Daoy (cell line): ENCODE measurements around the gene SFTPA1. TPM values are rescaled to one million over a fixed set of nuclear protein-coding genes. Genes with fewer than 3 reads are reported as not detected.
"Not testable (repeated sequence)": the region's sequence is repeated elsewhere in the genome, so short reads cannot be mapped to it uniquely, and the experiment has no call there.

Experiments
- DNase-seq: peaks from one replicate; pipeline ENCODE4 v3.0.0-alpha.2; 2015; ENCODE audit warnings: low read depth
- total RNA-seq: library from RNA; depleted of rRNA; stranded (reverse); fragments of >200 nt; shearing (Covaris generic); gene quantifications from 2 replicates; pipeline ENCODE4 v1.2.3, GENCODE V29; 2014; rRNA removed

SFTPA1 gene
- total RNA-seq, 1 experiment from 2014 or later: not detected

DNA sequence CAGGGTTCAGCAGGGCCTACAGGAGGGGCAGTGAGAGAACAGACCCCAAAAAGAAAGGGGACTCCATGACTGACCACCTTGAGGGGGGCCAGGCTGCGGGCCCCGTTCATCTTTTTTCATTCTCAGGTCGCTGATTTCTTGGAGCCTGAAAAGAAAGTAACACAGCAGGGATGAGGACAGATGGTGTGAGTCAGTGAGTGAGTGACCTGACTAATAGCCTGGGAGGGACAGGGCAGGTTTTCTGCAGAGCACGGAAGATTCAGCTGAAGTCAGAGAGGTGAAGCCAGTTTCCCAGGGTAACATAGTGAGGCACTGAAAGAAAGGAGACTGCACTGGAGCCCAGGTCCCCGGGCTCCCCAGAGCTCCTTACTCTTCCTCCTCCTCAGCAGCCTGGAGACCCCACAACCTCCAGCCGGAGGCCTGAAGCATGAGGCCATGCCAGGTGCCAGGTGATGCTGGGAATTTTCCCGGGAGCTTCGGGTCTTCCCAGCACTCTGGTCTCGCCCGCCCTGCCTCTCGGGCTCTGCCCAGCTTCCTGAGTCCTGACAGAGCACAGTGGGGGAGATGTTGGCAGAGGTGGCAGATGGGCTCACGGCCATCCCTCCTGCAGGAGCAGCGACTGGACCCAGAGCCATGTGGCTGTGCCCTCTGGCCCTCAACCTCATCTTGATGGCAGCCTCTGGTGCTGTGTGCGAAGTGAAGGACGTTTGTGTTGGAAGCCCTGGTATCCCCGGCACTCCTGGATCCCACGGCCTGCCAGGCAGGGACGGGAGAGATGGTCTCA lies 646 bp downstream of the SFTPA1 start:
- peak; percentile 15 for DNase-seq

DNA sequence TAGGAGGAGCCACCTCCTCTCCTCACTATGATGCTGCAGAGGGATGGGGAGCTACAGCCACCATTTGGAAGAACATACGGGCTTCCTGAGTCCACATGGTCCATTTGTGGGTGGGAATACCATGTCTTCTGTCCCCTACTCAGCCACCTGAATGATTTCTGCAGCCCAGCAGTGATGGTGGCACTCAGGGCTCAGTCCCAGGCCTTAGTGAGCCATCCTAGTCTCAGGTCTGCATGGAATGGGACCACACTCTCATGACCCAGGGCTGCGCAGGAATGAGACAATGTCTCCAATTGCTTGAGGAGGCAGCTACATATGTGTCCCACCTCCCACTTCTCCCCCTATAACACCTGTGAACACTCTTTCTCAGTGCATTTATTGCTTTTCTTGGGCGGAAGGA lies 4.8 kb downstream of the SFTPA1 start:
- DNase-seq: no peak

GRCh38 chr10:79616164-79616563 lies 5.4 kb downstream of the SFTPA1 start:
- DNase-seq: no peak

GRCh38 chr10:79623663-79624062 lies 12.9 kb downstream of the SFTPA1 start:
- DNase-seq: not testable (repeated sequence)

DNA sequence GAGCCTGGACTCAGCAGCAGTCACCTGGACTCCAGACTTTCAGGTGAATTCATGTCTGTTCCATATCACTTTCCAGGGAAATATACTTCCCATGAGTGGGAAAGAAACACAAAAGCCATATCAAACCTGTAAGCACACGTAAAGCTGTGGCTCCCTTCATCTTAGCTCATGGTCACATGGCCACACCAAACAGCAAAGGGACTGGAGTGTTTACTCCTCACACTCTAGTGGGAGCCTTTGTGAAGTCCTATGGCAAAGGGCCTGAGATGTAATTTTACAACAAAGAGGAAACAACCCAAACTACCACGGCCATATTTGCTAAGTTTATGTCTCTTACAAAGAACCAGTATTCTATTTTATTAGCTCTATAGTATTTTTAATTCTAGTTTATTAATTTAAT lies 16.3 kb downstream of the SFTPA1 start:
- no peak for DNase-seq

- no peak for DNase-seq
These were observed 17.3 kb downstream of the SFTPA1 start for GRCh38 chr10:79628083-79628482.

GRCh38 chr10:79628988-79629954 lies 18.5 kb downstream of the SFTPA1 start:
- DNase-seq: no peak

DNA sequence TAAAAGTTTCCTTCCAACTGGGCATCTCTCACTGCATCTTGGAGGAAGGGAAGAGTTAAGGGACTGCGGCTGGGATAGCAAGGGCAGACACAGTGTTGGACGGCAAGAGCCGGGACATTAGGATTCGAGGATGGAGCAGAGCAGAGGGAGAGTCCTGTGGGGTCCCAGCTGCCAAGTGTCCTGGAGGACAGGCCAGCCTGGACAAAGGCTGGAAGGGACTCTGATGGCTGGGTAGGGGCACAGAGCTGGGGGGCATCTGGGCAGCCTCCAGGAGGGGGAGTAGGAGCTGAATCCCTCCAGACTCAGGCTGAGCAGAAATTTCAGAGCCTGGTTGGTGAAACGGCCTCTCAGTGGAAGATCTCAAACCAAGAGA lies 19.2 kb downstream of the SFTPA1 start:
- no peak for DNase-seq

DNA sequence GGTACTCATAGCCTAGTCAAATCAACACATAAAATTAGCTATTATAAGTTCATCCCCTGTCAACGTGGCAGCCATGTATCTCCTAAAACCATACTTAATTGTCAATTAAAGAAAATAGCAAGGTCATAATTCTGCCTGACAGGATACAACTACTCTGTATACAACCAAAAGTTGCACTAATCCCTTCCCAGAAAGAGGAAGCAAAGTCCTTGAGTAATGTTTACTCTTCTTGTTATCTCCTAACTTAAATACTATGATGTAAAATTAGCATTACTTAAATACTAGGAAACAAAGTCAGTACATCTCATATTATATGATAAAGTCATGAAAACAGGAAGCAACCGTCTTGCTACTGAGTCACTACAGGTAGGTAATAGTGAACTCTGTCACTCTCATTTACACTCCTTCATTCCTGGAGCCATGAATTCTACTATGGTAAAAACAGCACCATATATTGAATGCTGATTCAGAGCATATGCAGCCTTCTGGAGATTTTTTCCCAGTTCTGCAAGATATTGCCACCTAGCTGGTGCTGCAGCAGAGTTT lies 26.0 kb downstream of the SFTPA1 start:
- DNase-seq: not testable (repeated sequence)

DNA sequence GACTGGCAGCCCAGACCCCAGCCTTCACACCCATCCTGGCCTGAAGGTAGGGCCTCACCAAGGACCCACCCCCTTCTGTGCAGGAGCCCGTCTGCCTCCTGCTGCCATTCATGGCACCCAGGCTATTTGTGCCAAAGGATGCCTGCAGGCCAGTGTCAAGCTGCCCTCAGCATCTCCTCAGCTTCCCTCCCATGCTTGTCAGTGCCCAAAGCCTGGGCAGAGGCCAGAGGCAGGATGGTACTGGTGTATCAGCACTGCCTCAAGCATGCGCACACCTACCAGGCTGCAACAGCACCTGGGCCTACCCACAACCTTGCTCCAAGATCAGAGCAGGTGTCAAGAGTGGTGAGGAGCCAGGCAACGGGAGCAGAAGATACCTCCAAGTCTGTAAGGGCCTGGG lies 27.6 kb downstream of the SFTPA1 start:
- DNase-seq: no peak

- DNase-seq: not testable (repeated sequence)
These were observed 42.0 kb downstream of the SFTPA1 start for GRCh38 chr10:79652695-79653094.

DNA sequence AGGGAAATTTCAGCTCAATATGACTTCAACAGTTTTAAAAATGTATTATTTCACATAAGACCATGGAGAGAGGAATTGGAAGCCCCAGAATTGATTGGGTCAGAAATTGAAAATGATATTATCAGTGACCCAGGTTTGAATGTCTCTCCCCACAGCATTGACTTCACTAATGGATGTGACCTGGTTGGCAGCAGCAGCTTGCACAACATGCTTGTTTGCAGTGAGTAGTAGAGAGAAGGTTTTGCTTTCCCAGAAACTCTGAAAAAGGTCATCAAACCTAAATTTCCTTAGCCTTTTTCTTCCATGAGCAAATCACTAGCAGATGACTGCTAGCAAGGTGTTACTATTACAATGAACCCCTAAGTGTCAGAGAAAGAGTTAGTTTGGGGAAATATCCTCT lies 52.5 kb downstream of the SFTPA1 start:
- DNase-seq: not testable (repeated sequence)

DNA sequence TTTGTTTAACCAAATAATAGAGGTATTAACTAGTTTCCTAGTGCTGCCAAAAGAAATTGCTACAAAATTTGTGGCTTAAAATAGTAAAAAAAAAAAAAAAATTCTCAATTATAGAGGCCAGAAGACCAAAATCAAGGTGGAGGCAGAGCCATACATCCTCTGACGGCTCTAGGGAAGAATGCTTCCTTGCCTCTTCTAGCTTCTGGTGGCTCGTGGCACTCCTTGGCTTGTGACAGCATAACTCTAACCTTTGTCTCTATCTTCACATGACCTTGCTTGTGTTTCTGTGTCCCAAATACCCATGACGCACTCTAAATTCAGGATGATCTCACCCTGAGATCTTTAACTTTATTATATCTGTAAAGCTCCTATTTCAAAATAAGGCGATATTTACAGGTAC lies 53.9 kb downstream of the SFTPA1 start:
- not testable (repeated sequence) for DNase-seq

Other genes starting within 250 kb of the SFTPA1 start
- gene ZCCHC24, start 165.3 kb upstream of the SFTPA1 start, total RNA-seq: 3.0 and 4.3 TPM in 2 replicates
- 0.54 and 0.57 TPM in 2 replicates for gene EIF5AL1, start 98.4 kb upstream of the SFTPA1 start, total RNA-seq
- not detected in 2 replicates for gene SFTPA2, start 50.5 kb upstream of the SFTPA1 start, total RNA-seq
- 0.11 TPM in 1 of 2 replicates, not detected in the other for gene NUTM2B, start 92.3 kb downstream of the SFTPA1 start, total RNA-seq
- under 0.01 TPM in 1 of 2 replicates, not detected in the other for gene NUTM2E, start 215.8 kb downstream of the SFTPA1 start, total RNA-seq